Ishikawa (cell line): ENCODE measurements around the gene C12orf76.

Source experiments
- CEBPB ChIP-seq: IDR thresholded peaks from 2 replicates; pipeline ENCODE4 v1.6.1; 2012
- CREB1 ChIP-seq: IDR thresholded peaks from 2 replicates; pipeline ENCODE4 v1.6.1; 2012; ENCODE audit warnings: low read depth
- EGR1 ChIP-seq: IDR thresholded peaks from 2 replicates; pipeline ENCODE4 v1.6.1; 2012
- EP300 ChIP-seq: IDR thresholded peaks from 2 replicates; pipeline ENCODE4 v1.6.1; 2012; ENCODE audit warnings: borderline replicate concordance
- FOXM1 ChIP-seq: IDR thresholded peaks from 2 replicates; pipeline ENCODE4 v1.6.1; 2012; ENCODE audit warnings: low read depth, borderline replicate concordance
- NFIC ChIP-seq: IDR thresholded peaks from 2 replicates; pipeline ENCODE4 v1.6.1; 2012
- RAD21 ChIP-seq: IDR thresholded peaks from 2 replicates; pipeline ENCODE4 v1.6.1; 2012; ENCODE audit warnings: low read depth
- REST ChIP-seq: IDR thresholded peaks from 2 replicates; pipeline ENCODE4 v1.6.1; 2012; ENCODE audit warnings: low read depth, mild to moderate bottlenecking
- TAF1 ChIP-seq: IDR thresholded peaks from 2 replicates; pipeline ENCODE4 v1.6.1; 2012; ENCODE audit warnings: low read depth, mild to moderate bottlenecking
- TEAD4 ChIP-seq: IDR thresholded peaks from 2 replicates; pipeline ENCODE4 v1.6.1; 2012
- USF1 ChIP-seq: IDR thresholded peaks from 2 replicates; pipeline ENCODE4 v1.6.1; 2012
- YY1 ChIP-seq: IDR thresholded peaks from 2 replicates; pipeline ENCODE4 v1.6.1; 2012; ENCODE audit warnings: low read depth
- ZBTB7A ChIP-seq: IDR thresholded peaks from 2 replicates; pipeline ENCODE4 v1.6.1; 2012; ENCODE audit warnings: low read depth
- TF ChIP-seq, protein P1 (sequence below): IDR thresholded peaks from 2 replicates; pipeline ENCODE4 v1.6.1; 2012

DNA sequence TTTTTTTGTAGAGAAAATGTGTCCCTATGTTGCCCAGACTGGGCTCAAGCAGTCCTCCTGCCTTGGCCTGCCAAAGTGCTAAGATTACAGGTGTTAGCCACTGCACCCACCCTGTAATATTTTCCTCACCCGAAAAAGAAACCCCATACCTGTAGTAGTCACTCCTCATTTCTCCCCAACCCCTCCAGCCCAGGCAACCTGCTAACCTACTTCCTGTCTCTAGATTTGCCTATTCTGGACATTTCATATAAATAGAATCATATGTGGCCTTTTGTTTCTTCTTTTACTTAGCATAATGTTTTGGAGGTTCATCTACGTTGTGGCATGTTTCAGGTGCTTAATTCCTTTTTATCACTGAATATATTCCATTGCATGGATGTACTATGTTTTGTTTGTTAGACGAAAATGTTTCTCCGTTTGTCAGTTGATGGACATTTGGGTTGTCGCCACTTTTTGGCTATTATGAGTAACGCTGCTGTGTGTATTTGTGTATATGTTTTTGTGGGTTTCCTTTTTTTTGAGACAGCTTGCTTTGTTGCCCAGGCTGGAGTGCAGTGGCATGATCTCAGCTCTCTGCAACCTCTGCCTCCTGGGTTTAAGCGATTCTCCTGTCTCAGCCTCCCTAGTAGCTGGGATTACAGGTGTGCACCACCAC is 42.9 kb downstream of the C12orf76 start:
- no peak for TF ChIP-seq TEAD4
- TF ChIP-seq EP300 = no peak
- TF ChIP-seq EGR1 = no peak
- no peak for TF ChIP-seq FOXM1
- TF ChIP-seq REST = no peak
- TF ChIP-seq YY1 = no peak
- no peak for TF ChIP-seq NFIC
- TF ChIP-seq CREB1 = no peak
- no peak for TF ChIP-seq CEBPB
- no peak for TF ChIP-seq USF1
- TF ChIP-seq, protein P1, sequence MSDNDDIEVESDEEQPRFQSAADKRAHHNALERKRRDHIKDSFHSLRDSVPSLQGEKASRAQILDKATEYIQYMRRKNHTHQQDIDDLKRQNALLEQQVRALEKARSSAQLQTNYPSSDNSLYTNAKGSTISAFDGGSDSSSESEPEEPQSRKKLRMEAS = no peak
- no peak for TF ChIP-seq RAD21
- TF ChIP-seq TAF1 = no peak
- TF ChIP-seq ZBTB7A = no peak
